ENCODE data around the gene SMAD6. TPM values are rescaled to one million over a fixed set of nuclear protein-coding genes. Genes with fewer than 3 reads are reported as not detected.
A peak's percentile ranks its signal among the peaks of the same experiment; 100 is the strongest.

The SMAD6 gene
- total RNA-seq, 4 donors from 2014 or later = 9.4 to 18.9 (median 14.3) TPM

DNA sequence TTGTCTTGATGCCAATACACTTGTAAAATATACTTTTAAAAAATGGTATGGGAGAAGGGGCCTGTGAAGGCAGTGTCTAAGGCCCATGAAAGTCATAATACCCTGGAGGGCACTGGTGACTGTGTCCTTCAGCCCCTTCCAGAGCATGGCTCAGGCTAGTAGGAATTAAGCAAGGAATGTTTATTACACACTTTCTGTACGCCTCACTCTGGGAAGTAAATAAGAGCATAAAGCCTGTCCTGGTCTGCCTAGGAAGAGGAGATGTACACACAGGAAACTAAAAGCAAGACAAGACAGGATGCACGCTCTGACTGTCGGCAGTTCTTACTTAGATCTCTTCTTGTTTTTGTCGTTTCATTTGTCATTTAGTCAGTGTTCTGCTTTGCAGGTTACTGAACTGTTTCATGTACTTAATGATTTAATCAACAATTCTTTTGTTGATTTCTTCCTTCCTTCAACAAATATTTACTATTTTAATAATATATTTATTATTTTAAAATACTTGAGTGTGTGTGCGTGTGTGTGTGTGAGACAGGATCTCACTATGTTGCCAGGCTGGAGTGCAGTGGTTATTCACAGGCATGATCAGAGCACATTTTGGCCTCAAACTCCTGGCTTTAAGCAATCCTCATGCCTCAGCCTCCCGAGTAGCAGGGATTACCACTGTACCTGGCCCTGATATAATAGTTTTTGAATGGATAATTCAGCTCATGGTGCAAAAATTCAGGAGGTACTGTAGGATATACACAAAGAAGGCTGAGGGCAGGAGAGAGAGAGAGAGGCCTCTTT, 9.0 kb upstream of the SMAD6 start:
- DNase-seq (ENCODE audit: extremely low spot score) = no peak
- intact Hi-C loops (cut with DNase I) = no loop called here
- H3K27ac ChIP-seq (replicated peaks in 1 of 4) = peak overlapping the region; percentile 23 to 46 (median 38)
- no peak overlapping the region for H3K4me3 ChIP-seq
- peaks cover 3 to 14% (median 10%) of the 10 kb centered on the region in 4 donors for H3K4me1 ChIP-seq
- 57% methylated on average over 6 of the region's 6 CpGs for WGBS
- TF ChIP-seq EP300 (IDR thresholded peaks at IDR 0.05) (no peak), POLR2AphosphoS5 (IDR thresholded peaks at IDR 0.05) (no peak), POLR2A (IDR thresholded peaks at IDR 0.05; ENCODE audit: low read depth) (no peak)
- TF ChIP-seq, protein P1, sequence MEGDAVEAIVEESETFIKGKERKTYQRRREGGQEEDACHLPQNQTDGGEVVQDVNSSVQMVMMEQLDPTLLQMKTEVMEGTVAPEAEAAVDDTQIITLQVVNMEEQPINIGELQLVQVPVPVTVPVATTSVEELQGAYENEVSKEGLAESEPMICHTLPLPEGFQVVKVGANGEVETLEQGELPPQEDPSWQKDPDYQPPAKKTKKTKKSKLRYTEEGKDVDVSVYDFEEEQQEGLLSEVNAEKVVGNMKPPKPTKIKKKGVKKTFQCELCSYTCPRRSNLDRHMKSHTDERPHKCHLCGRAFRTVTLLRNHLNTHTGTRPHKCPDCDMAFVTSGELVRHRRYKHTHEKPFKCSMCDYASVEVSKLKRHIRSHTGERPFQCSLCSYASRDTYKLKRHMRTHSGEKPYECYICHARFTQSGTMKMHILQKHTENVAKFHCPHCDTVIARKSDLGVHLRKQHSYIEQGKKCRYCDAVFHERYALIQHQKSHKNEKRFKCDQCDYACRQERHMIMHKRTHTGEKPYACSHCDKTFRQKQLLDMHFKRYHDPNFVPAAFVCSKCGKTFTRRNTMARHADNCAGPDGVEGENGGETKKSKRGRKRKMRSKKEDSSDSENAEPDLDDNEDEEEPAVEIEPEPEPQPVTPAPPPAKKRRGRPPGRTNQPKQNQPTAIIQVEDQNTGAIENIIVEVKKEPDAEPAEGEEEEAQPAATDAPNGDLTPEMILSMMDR (IDR thresholded peaks at IDR 0.05) = no peak
- no peaks in the 10 kb centered on the region for H3K36me3 ChIP-seq
- no peaks in the 10 kb centered on the region for H3K9me3 ChIP-seq
- H3K27me3 ChIP-seq = no peaks in the 10 kb centered on the region

DNA sequence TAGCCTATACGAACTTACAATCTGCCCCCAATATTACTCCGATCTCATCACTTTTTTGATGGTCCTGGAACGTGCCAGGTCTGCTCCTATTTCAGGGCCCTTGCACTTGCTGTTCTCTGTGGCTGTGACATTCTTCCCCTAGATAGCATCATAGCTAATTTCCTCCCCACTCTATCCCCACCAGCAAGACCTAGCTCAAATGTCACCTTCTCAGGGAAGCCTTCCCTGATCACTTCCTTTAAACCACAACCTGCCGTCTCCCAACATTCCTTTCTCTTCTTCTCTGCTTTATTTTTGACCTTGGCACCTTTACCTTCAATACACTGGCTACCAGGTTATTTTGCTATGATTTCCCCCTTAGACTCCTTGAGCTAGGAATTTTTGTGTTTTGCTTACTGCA, 5.3 kb upstream of the SMAD6 start:
- TF ChIP-seq POLR2AphosphoS5 (IDR thresholded peaks at IDR 0.05) = no peak
- TF ChIP-seq POLR2A (IDR thresholded peaks at IDR 0.05; ENCODE audit: low read depth) = no peak
- TF ChIP-seq, protein P1 (IDR thresholded peaks at IDR 0.05) = no peak
- no peak for TF ChIP-seq EP300 (IDR thresholded peaks at IDR 0.05)
- H3K4me1 ChIP-seq = peaks cover 13 to 29% (median 16%) of the 10 kb centered on the region in 4 donors
- no peaks in the 10 kb centered on the region for H3K9me3 ChIP-seq
- no peaks in the 10 kb centered on the region for H3K27me3 ChIP-seq
- DNase-seq (ENCODE audit: extremely low spot score) = no peak
- no peak overlapping the region for H3K4me3 ChIP-seq
- H3K36me3 ChIP-seq = no peaks in the 10 kb centered on the region
- no peak overlapping the region for H3K27ac ChIP-seq (replicated peaks in 1 of 4)
- intact Hi-C loops (cut with DNase I) = no loop called here
- 91% methylated on average over 4 of the region's 4 CpGs for WGBS

DNA sequence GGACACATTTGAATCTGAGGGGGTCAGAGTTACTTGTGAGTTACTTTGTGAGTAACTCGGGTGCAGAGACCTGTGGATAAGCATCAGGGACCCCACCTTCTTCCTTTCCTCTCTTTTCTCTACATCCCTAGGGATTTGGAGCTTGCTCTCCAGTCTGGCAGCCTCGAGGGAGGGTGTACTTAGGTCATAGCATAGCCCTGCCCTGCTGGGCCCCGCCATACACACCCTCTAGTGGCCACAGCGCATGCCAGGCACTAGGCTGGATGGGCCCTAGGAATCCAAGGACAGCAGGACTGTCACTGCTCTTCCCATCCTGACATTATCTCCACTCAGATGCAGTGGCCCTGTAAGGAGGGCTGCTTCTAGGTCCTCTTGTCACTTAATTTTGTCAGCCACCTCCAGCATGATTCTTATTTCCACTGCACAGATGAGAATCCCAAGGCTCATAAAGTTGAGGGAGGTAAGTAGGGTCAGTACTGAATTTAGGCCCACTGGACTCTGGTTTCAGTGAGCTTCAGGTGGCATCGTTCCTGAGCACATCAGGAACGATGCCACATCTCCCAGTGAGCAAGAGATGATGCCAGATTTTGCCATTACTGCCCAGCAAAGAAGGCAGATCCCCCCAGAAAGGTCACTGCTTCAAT, 3.6 kb upstream of the SMAD6 start:
- Histone ChIP-seq H3K27ac (replicated peaks in 1 of 4) (peak overlapping the region in 1 of 4 donors; percentile 13), H3K4me1 (peaks cover 2 to 32% (median 21%) of the 10 kb centered on the region in 4 donors), H3K4me3 (no peak overlapping the region), H3K9me3 (no peaks in the 10 kb centered on the region), H3K27me3 (no peaks in the 10 kb centered on the region), H3K36me3 (no peaks in the 10 kb centered on the region)
- no peak for DNase-seq (ENCODE audit: extremely low spot score)
- TF ChIP-seq POLR2AphosphoS5 (IDR thresholded peaks at IDR 0.05) (peak in 1 of 2 donors; percentile 42), EP300 (IDR thresholded peaks at IDR 0.05) (no peak), POLR2A (IDR thresholded peaks at IDR 0.05; ENCODE audit: low read depth) (no peak)
- TF ChIP-seq, protein P1 (IDR thresholded peaks at IDR 0.05) = peak; percentile 57 to 81 (median 60)
- intact Hi-C loops (cut with DNase I) = loop anchor here (2.0 kb wide), 1 partner anchor 80 kb away; no protein-coding TSS in a partner anchor
- 38% methylated on average over 1 of the region's 6 CpGs for WGBS

DNA sequence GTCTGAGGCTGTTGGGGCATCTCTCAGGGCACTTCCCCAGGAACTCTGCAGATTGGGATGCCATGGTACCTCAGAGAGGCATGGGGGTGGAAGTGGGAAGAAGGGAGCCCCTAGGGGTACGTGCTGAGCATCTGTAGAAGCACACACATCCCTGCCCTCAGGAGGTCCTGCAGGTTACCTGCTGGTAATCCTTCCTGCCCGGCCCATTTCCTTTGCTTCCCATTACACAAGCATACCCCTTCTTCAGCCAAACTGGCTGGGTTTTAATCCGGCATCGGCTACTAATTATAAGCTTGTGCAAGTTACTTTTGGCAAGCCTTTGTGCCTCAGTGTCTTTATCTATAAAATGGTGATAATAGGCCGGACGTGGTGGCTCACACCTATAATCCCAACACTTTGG, 3.1 kb upstream of the SMAD6 start:
- 76% methylated on average over 6 of the region's 6 CpGs for WGBS
- Histone ChIP-seq H3K36me3 (no peaks in the 10 kb centered on the region), H3K27me3 (no peaks in the 10 kb centered on the region), H3K9me3 (no peaks in the 10 kb centered on the region), H3K4me1 (peaks cover 2 to 37% (median 23%) of the 10 kb centered on the region in 4 donors), H3K27ac (replicated peaks in 1 of 4) (peak overlapping the region in 1 of 4 donors; percentile 13), H3K4me3 (no peak overlapping the region)
- intact Hi-C loops (cut with DNase I) = loop anchor here (2.0 kb wide), 1 partner anchor 80 kb away; no protein-coding TSS in a partner anchor
- TF ChIP-seq POLR2AphosphoS5 (IDR thresholded peaks at IDR 0.05) (no peak), EP300 (IDR thresholded peaks at IDR 0.05) (no peak), POLR2A (IDR thresholded peaks at IDR 0.05; ENCODE audit: low read depth) (no peak)
- TF ChIP-seq, protein P1 (IDR thresholded peaks at IDR 0.05) = no peak
- no peak for DNase-seq (ENCODE audit: extremely low spot score)
